ENCODE results near the gene DUSP3.

The DUSP3 gene

GRCh38 chr17:43767713-43768059, 11.1 kb downstream of the DUSP3 start:
- TF ChIP-seq GATA2 (IDR thresholded peaks at IDR 0.05; ENCODE audit: low read depth, low read length) (no peak), GATA3 (IDR thresholded peaks at IDR 0.05; ENCODE audit: low read depth, low read length) (no peak)

- no peak for TF ChIP-seq GATA2 (IDR thresholded peaks at IDR 0.05; ENCODE audit: low read depth, low read length)
- TF ChIP-seq GATA3 (IDR thresholded peaks at IDR 0.05; ENCODE audit: low read depth, low read length) = no peak
Observed at GRCh38 chr17:43767053-43767712, 11.6 kb downstream of the DUSP3 start.

- TF ChIP-seq GATA2 (IDR thresholded peaks at IDR 0.05; ENCODE audit: low read depth, low read length) = no peak
- TF ChIP-seq GATA3 (IDR thresholded peaks at IDR 0.05; ENCODE audit: low read depth, low read length) = no peak
Observed at GRCh38 chr17:43766413-43767052, 12.2 kb downstream of the DUSP3 start.

DNA sequence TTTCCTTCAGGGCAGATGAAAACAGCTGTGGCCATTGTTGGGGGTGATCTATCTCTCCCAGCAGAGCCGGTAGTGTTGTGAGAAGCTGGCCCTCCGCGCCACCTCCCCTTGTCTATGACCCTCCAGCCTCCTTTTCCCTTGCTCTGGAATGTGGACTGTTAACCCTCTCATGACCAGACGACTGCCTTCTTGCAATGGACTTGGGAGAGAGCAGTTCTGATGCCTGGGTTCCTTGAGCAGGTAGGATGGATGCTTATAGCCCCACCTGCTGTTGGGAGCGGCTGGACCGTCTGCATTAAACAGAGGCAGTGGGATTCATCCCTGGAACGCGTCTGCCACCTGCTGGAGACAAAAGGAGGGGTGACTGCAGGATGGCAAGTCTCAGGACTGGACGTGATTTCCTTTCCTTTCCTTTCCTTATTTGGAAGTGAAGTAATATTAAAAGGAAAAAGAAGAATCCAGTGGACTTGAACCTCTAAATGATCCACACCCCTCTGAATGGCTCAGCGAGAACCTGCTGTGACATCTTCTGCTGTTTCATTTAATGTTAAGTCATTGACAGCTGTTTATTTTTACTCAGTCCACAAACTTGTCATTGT, 18.4 kb downstream of the DUSP3 start:
- TF ChIP-seq GATA2 (IDR thresholded peaks at IDR 0.05; ENCODE audit: low read depth, low read length) (no peak), GATA3 (IDR thresholded peaks at IDR 0.05; ENCODE audit: low read depth, low read length) (no peak)

- no peak for TF ChIP-seq GATA3 (IDR thresholded peaks at IDR 0.05; ENCODE audit: low read depth, low read length)
- TF ChIP-seq GATA2 (IDR thresholded peaks at IDR 0.05; ENCODE audit: low read depth, low read length) = no peak
Observed at GRCh38 chr17:43759836-43760235, 18.9 kb downstream of the DUSP3 start.

- no peak for TF ChIP-seq GATA2 (IDR thresholded peaks at IDR 0.05; ENCODE audit: low read depth, low read length)
- no peak for TF ChIP-seq GATA3 (IDR thresholded peaks at IDR 0.05; ENCODE audit: low read depth, low read length)
Observed at GRCh38 chr17:43758497-43759174, 20.1 kb downstream of the DUSP3 start, which contains the start of gene SOST. SOST (minus strand) TSS chr17:43758791; CDS start chr17:43758741, 50 bp downstream.

- TF ChIP-seq GATA3 (IDR thresholded peaks at IDR 0.05; ENCODE audit: low read depth, low read length) (no peak), GATA2 (IDR thresholded peaks at IDR 0.05; ENCODE audit: low read depth, low read length) (no peak)
Observed at GRCh38 chr17:43758086-43758485, 20.7 kb downstream of the DUSP3 start.

DNA sequence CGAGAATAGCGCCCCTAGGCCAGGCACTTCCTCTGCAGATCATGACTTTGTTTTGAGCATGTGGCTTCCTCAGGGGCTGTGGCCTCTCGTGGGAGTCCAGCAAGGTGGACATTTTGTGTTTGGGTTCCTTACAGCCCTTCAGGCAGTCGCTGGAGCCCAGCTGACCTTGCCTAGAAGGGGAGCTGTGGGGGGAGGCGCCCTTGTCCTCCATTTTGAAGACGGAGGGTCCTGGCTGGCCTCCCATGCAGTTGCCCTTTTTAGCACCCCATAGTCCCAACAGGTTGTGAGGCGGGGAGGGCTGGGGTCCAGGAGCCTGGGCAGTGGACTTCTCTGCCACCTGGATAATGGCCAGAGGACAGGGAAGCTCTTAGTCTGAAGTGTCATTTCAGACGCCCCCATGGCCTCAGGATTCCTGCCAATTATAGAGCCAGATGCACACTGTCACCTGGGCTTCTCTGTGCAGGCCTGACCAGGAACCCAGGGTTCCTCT, 21.6 kb downstream of the DUSP3 start:
- TF ChIP-seq GATA3 (IDR thresholded peaks at IDR 0.05; ENCODE audit: low read depth, low read length) (no peak), GATA2 (IDR thresholded peaks at IDR 0.05; ENCODE audit: low read depth, low read length) (no peak)

DNA sequence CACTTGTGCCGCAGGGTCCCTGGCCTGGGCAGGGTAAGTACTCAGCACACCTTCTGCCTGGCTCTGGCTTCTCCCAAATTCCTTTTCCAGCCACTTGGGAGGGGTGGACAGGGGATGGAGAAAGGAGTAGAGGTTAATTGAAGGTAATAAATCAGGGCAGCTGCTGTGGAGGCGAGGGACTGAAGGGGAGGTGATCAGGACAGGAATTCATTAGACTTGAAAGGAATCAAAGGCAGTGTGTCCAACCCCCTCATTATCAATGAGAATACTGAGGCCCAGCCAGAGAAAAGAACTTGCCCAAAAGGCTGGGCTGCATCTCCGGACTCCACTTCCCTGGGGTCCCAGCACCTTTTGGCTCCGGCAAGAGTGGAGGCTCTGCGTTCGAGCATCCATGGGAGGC, 22.6 kb downstream of the DUSP3 start:
- TF ChIP-seq GATA3 (IDR thresholded peaks at IDR 0.05; ENCODE audit: low read depth, low read length) (no peak), GATA2 (IDR thresholded peaks at IDR 0.05; ENCODE audit: low read depth, low read length) (no peak)

- no peak for TF ChIP-seq GATA2 (IDR thresholded peaks at IDR 0.05; ENCODE audit: low read depth, low read length)
- TF ChIP-seq GATA3 (IDR thresholded peaks at IDR 0.05; ENCODE audit: low read depth, low read length) = no peak
Observed at GRCh38 chr17:43755389-43755875, 23.3 kb downstream of the DUSP3 start.

- no peak for TF ChIP-seq GATA3 (IDR thresholded peaks at IDR 0.05; ENCODE audit: low read depth, low read length)
- TF ChIP-seq GATA2 (IDR thresholded peaks at IDR 0.05; ENCODE audit: low read depth, low read length) = no peak
Observed at GRCh38 chr17:43754947-43755346, 23.8 kb downstream of the DUSP3 start.

- TF ChIP-seq GATA2 (IDR thresholded peaks at IDR 0.05; ENCODE audit: low read depth, low read length) = no peak
- no peak for TF ChIP-seq GATA3 (IDR thresholded peaks at IDR 0.05; ENCODE audit: low read depth, low read length)
Observed at GRCh38 chr17:43753493-43754129, 25.2 kb downstream of the DUSP3 start.

DNA sequence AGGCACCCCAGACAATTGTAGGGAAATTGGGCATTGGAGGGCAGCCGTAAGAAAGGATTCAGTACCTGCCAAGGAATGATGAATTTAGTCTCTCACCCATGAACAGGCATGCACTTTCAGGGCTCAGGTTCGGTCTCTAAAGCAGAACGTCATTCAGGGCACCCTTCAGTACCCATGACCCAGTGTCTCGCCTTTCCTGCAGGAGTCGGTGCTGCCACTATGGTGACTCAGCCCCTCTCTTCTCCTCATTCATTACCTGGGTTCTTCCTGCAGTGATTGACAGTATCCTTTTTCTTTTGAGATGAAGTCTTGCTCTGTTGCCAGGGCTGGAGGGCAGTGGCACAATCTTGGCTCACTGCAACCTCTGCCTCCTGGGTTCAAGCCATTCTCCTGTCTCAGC, 28.6 kb downstream of the DUSP3 start:
- no peak for TF ChIP-seq GATA2 (IDR thresholded peaks at IDR 0.05; ENCODE audit: low read depth, low read length)
- TF ChIP-seq GATA3 (IDR thresholded peaks at IDR 0.05; ENCODE audit: low read depth, low read length) = no peak

DNA sequence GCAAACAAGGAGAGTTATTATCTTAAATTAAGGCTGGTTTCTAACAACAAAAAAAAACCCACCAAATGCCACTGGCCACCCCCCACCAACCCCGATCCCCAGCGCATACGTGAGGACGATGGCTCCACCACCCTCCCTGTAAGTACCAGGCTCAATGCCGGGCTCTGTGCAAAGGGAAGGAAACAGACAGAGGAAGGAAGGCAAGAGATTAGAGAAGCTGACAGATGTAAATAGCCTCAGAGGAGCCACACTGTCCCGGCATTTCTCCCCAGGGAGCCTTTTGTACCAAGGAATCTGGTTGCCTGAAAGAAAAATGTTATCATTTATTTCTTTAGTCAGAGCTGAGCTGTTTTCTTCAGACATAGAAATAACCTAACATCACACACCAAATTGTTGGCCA, 33.2 kb downstream of the DUSP3 start:
- no peak for TF ChIP-seq GATA3 (IDR thresholded peaks at IDR 0.05; ENCODE audit: low read depth, low read length)
- no peak for TF ChIP-seq GATA2 (IDR thresholded peaks at IDR 0.05; ENCODE audit: low read depth, low read length)
